ENCODE results near the gene SDS.

DNA sequence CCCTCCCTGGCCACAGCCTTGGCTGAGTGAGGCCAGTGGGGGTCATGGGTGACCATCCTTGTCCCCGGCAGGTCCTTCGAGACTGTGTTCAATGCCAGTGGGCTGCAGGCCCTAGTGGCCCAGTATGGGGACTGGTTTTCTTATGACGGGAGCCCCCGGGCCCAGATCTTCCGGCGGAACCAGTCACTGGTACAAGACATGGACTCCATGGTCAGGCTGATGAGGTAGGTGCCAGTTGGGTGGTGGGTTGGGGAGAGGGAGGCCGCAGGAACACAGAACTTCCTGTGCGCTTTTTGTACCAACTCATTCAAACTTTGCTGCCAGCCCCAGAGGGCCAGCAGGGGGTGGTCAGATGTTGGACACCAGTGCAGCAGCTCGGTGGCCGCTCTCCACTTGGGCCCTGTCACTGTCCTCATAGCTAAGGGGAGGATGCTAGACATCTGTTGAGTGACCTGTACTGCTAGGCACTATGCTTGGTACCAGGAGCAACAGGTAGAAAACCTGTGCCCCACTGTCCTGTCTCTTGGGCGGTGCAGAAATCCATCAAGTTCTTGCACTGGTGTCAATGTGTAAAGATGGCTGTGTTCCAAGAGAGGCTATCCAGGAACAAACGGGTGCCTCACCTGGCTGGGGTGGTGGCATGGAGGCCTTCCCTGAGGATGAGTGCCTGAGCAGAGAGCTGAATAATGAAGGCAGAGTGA is 16.7 kb downstream of the SDS start:
- TF ChIP-seq, protein P1, sequence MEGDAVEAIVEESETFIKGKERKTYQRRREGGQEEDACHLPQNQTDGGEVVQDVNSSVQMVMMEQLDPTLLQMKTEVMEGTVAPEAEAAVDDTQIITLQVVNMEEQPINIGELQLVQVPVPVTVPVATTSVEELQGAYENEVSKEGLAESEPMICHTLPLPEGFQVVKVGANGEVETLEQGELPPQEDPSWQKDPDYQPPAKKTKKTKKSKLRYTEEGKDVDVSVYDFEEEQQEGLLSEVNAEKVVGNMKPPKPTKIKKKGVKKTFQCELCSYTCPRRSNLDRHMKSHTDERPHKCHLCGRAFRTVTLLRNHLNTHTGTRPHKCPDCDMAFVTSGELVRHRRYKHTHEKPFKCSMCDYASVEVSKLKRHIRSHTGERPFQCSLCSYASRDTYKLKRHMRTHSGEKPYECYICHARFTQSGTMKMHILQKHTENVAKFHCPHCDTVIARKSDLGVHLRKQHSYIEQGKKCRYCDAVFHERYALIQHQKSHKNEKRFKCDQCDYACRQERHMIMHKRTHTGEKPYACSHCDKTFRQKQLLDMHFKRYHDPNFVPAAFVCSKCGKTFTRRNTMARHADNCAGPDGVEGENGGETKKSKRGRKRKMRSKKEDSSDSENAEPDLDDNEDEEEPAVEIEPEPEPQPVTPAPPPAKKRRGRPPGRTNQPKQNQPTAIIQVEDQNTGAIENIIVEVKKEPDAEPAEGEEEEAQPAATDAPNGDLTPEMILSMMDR (IDR thresholded peaks at IDR 0.05; ENCODE audit: low read depth, low read length), result no peak
- no peak for TF ChIP-seq POLR2A (IDR thresholded peaks at IDR 0.05; ENCODE audit: extremely low read depth, insufficient read length)

Data from NB4 (cell line).